ENCODE results near the gene SUPT7L. TPM values are rescaled to one million over a fixed set of nuclear protein-coding genes. Genes with fewer than 3 reads are reported as not detected.

The SUPT7L gene
- total RNA-seq, 1 experiment from 2014 or later: 25.2 TPM

DNA sequence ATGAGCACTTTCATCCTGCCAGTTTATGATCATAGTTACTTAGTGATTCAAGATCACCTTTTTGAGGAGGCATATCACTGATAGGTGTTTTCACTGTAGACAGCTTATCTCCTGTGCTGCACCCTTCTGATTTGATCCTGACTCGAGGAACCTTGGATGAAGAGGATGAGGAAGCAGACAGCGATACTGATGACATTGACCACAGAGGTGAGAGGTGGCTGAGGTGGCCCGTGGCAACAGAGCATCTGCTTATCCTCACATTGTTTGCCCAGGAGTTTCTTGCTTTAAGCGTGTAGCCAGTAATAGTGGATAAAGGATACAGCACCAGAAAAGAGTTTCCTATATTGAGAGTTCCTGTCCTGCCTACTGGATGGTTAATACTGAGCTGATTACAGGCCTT lies 15.7 kb downstream of the SUPT7L start:
- BruUV-seq (replicated peaks): no TSS peak
- Histone ChIP-seq H3K4me2 (ENCODE audit: low read length) (no peak overlapping the region), H3K4me1 (ENCODE audit: control insufficient read depth in 1 of 2, insufficient read depth in 2 of 2, low read length in 2 of 2) (peaks cover 0 to 3% of the 10 kb centered on the region in 2 experiments; a peak in 1 of 4 replicates), H3K9ac (ENCODE audit: low read length) (no peak overlapping the region), H3K9me3 (ENCODE audit: control insufficient read depth in 1 of 2, insufficient read depth in 1 of 2, low read depth in 1 of 2, low read length in 2 of 2) (no peaks in the 10 kb centered on the region), H2AFZ (ENCODE audit: low read depth, low read length, poor library complexity, severe bottlenecking) (no peak overlapping the region), H3K27ac (ENCODE audit: low read depth, low read length) (no peak overlapping the region), H3K9me2 (ENCODE audit: insufficient read depth) (no peaks in the 10 kb centered on the region), H4K20me1 (ENCODE audit: insufficient read depth) (no peaks in the 10 kb centered on the region), H3K27me3 (ENCODE audit: insufficient read depth, low read length) (no peaks in the 10 kb centered on the region), H3K79me2 (ENCODE audit: insufficient read depth, low read length) (no peaks in the 10 kb centered on the region), H3K4me3 (replicated peaks in 1 of 2; ENCODE audit: low read depth in 1 of 2, low read length in 2 of 2) (no peak overlapping the region), H3K36me3 (ENCODE audit: control insufficient read depth in 1 of 2, insufficient read depth in 2 of 2, low read length in 2 of 2) (peaks cover 28 to 31% of the 10 kb centered on the region in 2 experiments; a peak in 3 of 4 replicates)
- ATAC-seq (no peak), DNase-seq (ENCODE audit: low read depth, low spot score) (no peak)
- no peak for TF ChIP-seq SP1 (IDR thresholded peaks at IDR 0.05; ENCODE audit: low read depth)
- TF ChIP-seq, protein P1, sequence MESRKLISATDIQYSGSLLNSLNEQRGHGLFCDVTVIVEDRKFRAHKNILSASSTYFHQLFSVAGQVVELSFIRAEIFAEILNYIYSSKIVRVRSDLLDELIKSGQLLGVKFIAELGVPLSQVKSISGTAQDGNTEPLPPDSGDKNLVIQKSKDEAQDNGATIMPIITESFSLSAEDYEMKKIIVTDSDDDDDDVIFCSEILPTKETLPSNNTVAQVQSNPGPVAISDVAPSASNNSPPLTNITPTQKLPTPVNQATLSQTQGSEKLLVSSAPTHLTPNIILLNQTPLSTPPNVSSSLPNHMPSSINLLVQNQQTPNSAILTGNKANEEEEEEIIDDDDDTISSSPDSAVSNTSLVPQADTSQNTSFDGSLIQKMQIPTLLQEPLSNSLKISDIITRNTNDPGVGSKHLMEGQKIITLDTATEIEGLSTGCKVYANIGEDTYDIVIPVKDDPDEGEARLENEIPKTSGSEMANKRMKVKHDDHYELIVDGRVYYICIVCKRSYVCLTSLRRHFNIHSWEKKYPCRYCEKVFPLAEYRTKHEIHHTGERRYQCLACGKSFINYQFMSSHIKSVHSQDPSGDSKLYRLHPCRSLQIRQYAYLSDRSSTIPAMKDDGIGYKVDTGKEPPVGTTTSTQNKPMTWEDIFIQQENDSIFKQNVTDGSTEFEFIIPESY (IDR thresholded peaks at IDR 0.05; ENCODE audit: extremely low read depth, insufficient replicate concordance, low read length): no peak
- TF ChIP-seq, protein P2, sequence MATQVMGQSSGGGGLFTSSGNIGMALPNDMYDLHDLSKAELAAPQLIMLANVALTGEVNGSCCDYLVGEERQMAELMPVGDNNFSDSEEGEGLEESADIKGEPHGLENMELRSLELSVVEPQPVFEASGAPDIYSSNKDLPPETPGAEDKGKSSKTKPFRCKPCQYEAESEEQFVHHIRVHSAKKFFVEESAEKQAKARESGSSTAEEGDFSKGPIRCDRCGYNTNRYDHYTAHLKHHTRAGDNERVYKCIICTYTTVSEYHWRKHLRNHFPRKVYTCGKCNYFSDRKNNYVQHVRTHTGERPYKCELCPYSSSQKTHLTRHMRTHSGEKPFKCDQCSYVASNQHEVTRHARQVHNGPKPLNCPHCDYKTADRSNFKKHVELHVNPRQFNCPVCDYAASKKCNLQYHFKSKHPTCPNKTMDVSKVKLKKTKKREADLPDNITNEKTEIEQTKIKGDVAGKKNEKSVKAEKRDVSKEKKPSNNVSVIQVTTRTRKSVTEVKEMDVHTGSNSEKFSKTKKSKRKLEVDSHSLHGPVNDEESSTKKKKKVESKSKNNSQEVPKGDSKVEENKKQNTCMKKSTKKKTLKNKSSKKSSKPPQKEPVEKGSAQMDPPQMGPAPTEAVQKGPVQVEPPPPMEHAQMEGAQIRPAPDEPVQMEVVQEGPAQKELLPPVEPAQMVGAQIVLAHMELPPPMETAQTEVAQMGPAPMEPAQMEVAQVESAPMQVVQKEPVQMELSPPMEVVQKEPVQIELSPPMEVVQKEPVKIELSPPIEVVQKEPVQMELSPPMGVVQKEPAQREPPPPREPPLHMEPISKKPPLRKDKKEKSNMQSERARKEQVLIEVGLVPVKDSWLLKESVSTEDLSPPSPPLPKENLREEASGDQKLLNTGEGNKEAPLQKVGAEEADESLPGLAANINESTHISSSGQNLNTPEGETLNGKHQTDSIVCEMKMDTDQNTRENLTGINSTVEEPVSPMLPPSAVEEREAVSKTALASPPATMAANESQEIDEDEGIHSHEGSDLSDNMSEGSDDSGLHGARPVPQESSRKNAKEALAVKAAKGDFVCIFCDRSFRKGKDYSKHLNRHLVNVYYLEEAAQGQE (IDR thresholded peaks at IDR 0.05; ENCODE audit: low read depth): no peak
- TF ChIP-seq EGR1 (IDR thresholded peaks at IDR 0.05; ENCODE audit: low read depth): no peak
- TF ChIP-seq FOSL1 (IDR thresholded peaks at IDR 0.05; ENCODE audit: low read depth): no peak
- no peak for TF ChIP-seq JUND (IDR thresholded peaks at IDR 0.05)
- no peak for TF ChIP-seq ELF1 (IDR thresholded peaks at IDR 0.05; ENCODE audit: borderline replicate concordance, low read depth)
- TF ChIP-seq, protein P3, sequence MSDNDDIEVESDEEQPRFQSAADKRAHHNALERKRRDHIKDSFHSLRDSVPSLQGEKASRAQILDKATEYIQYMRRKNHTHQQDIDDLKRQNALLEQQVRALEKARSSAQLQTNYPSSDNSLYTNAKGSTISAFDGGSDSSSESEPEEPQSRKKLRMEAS (IDR thresholded peaks at IDR 0.05): no peak
- TF ChIP-seq TCF7L2 (IDR thresholded peaks at IDR 0.05; ENCODE audit: borderline replicate concordance, extremely low read depth, insufficient read depth, insufficient read length): no peak
- TF ChIP-seq POLR2AphosphoS5 (IDR thresholded peaks at IDR 0.05; ENCODE audit: low read depth, low read length): no peak; the same call in 1 of the 2 replicates
- TF ChIP-seq ZFX (IDR thresholded peaks at IDR 0.05): no peak
- TF ChIP-seq ZNF274 (IDR thresholded peaks at IDR 0.05; ENCODE audit: low read depth, low read length): no peak
- TF ChIP-seq EZH2 (IDR thresholded peaks at IDR 0.05): no peak
- TF ChIP-seq EZH2phosphoT487 (IDR thresholded peaks at IDR 0.05; ENCODE audit: borderline replicate concordance): no peak
- TF ChIP-seq, protein P4, sequence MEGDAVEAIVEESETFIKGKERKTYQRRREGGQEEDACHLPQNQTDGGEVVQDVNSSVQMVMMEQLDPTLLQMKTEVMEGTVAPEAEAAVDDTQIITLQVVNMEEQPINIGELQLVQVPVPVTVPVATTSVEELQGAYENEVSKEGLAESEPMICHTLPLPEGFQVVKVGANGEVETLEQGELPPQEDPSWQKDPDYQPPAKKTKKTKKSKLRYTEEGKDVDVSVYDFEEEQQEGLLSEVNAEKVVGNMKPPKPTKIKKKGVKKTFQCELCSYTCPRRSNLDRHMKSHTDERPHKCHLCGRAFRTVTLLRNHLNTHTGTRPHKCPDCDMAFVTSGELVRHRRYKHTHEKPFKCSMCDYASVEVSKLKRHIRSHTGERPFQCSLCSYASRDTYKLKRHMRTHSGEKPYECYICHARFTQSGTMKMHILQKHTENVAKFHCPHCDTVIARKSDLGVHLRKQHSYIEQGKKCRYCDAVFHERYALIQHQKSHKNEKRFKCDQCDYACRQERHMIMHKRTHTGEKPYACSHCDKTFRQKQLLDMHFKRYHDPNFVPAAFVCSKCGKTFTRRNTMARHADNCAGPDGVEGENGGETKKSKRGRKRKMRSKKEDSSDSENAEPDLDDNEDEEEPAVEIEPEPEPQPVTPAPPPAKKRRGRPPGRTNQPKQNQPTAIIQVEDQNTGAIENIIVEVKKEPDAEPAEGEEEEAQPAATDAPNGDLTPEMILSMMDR (IDR thresholded peaks at IDR 0.05 in 2 of 3, conservative IDR thresholded peaks at IDR 0.05 in 1 of 3; ENCODE audit: borderline replicate concordance in 1 of 3, insufficient read depth in 1 of 3, low read depth in 2 of 3, low read length in 2 of 3): no peak
- no peak for TF ChIP-seq RAD21 (IDR thresholded peaks at IDR 0.05; ENCODE audit: low read depth)
- TF ChIP-seq CEBPB (IDR thresholded peaks at IDR 0.05; ENCODE audit: low read depth): no peak
- TF ChIP-seq ATF3 (IDR thresholded peaks at IDR 0.05): no peak
- TF ChIP-seq SRF (IDR thresholded peaks at IDR 0.05; ENCODE audit: low read depth): no peak
- no peak for TF ChIP-seq POLR2A (IDR thresholded peaks at IDR 0.05; ENCODE audit: borderline replicate concordance, extremely low read depth, insufficient read depth, insufficient read length)
- RAD21 ChIA-PET (ENCODE audit: low non-redundant PET in 1 of 2, low total read pairs in 2 of 2, uncharacterized antibody in 2 of 2, unreplicated experiment in 2 of 2): no interaction called here
- intact Hi-C loops (cut with micrococcal nuclease): no loop called here
- CTCF ChIA-PET: no interaction called here
- POLR2A ChIA-PET: no interaction called here

Data from HCT116 (cell line).